Loucy (cell line): ENCODE data around the gene ITGB1BP1.

Experiments used
- CTCF ChIP-seq: fragments of 200-600 bp; sonication (generic); conservative IDR thresholded peaks from 2 replicates; pipeline ENCODE4 v1.5.1; 2014; ENCODE audit warnings: mild to moderate bottlenecking, antibody characterized with exemption, low read length
- EZH2phosphoT487 ChIP-seq: fragments of 200-600 bp; IDR thresholded peaks from 2 replicates; pipeline ENCODE4 v1.6.1; 2018; ENCODE audit warnings: antibody characterized with exemption, mild to moderate bottlenecking, moderate library complexity, borderline replicate concordance

GRCh38 chr2:9397201-9397600 lies 26.1 kb downstream of the ITGB1BP1 start:
- TF ChIP-seq CTCF = no peak
- TF ChIP-seq EZH2phosphoT487 = no peak
